ENCODE measurements around the gene ACTBL2. TPM values are rescaled to one million over a fixed set of nuclear protein-coding genes. Genes with fewer than 3 reads are reported as not detected.
A peak's percentile ranks its signal among the peaks of the same experiment; 100 is the strongest.

The ACTBL2 gene
- total and polyA plus RNA-seq, 2 of the 13 experiments (the other 11 are each of a cell fraction or from before 2014, with no cell fraction given) = not detected

DNA sequence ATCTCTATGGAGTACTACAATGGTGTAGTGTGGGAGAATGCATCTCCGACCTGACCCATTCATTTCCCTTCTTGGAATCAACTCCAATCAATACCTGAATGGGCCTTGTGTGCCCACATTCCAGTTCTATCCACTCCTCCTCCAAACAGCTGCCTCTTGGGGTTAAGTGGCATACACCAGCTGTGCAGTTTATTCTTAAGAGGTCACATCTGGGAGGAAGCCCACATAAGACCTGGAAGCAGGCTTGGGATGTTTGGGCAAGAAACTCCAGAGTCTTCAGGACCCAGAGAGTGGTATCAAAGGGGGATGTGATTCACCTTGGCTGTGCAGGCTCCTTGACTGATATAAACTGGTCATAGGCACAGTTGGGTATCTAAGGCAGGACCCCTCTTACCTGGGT is 46.0 kb downstream of the ACTBL2 start:
- no peak overlapping the region for H3K9ac ChIP-seq (ENCODE audit: insufficient read depth, low read depth, low read length)
- H2AFZ ChIP-seq (ENCODE audit: low read length) = no peak overlapping the region
- no peak for DNase-seq (ENCODE audit: low spot score)
- H3K9me3 ChIP-seq (ENCODE audit: low read length) = no peaks in the 10 kb centered on the region
- BruUV-seq (replicated peaks) = no TSS peak
- no peak overlapping the region for H3K4me2 ChIP-seq (ENCODE audit: low read depth, low read length)
- ATAC-seq = no peak
- ChIA-PET CTCF (ENCODE audit: low intra/inter-chr PET ratio, low total read pairs) (no interaction called here), POLR2A (no interaction called here)
- TF ChIP-seq ZSCAN29 (CRISPR knock-in tag; conservative IDR thresholded peaks at IDR 0.05) = no peak
- no peak overlapping the region for H3K27ac ChIP-seq (ENCODE audit: extremely low read length, insufficient read depth, low read length)
- 0 out of 5 replicates have a peak, but pooled peaks cover 0 to 3% of the 10 kb centered on the region in 2 experiments for H3K27me3 ChIP-seq (ENCODE audit: control insufficient read depth in 1 of 2, insufficient read depth in 2 of 2, low read length in 2 of 2)
- no peaks in the 10 kb centered on the region for H3K36me3 ChIP-seq (replicated peaks in 1 of 2; ENCODE audit: control insufficient read depth in 1 of 2, insufficient read depth in 2 of 2, low read length in 2 of 2)
- H3K79me2 ChIP-seq (ENCODE audit: insufficient read depth, low read length) = no peaks in the 10 kb centered on the region
- intact Hi-C loops (cut with micrococcal nuclease; ENCODE audit: unreplicated experiment) (no loop called here), in situ Hi-C loops (cut with HindIII; ENCODE audit: extremely low pct_ligation_motif_present, low pct_unique_long_range_greater_than_20kb) (no loop called here)
- H3K4me3 ChIP-seq (replicated peaks in 1 of 3; ENCODE audit: insufficient read depth in 1 of 3, low read depth in 2 of 3, low read length in 3 of 3) = no peak overlapping the region
- H4K20me1 ChIP-seq (ENCODE audit: insufficient read depth, low read length) = no peaks in the 10 kb centered on the region
- no peak for FAIRE-seq
- H3K4me1 ChIP-seq (ENCODE audit: insufficient read depth, low read length) = no peaks in the 10 kb centered on the region
- WGBS (ENCODE audit: low lambda C conversion rate) = 0% methylated on average over 1 of the region's 1 CpG

DNA sequence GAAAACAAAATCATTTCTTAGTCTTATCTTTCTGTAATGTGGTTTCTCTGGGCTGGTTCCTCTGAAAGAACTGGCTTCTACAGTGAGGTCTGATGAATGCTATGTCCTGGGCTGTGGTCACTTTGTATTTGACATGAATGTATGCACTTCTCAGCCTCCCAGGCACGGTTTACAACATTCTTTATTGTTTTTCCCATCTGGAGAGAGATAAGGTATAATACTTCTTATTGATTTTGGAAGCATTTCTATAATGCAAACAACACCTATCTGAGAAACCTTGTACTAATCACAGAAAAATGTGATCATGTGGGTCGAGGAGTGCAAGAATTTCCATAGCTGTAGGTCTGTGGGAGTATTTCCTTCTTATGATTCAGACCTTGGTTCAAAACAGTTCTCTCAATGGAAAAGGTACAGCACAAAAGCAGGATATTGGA is 46.9 kb downstream of the ACTBL2 start:
- Histone ChIP-seq H3K4me2 (ENCODE audit: low read depth, low read length) (no peak overlapping the region), H2AFZ (ENCODE audit: low read length) (no peak overlapping the region), H3K27me3 (ENCODE audit: control insufficient read depth in 1 of 2, insufficient read depth in 2 of 2, low read length in 2 of 2) (0 out of 5 replicates have a peak, but pooled peaks cover 0 to 3% of the 10 kb centered on the region in 2 experiments), H3K79me2 (ENCODE audit: insufficient read depth, low read length) (no peaks in the 10 kb centered on the region), H4K20me1 (ENCODE audit: insufficient read depth, low read length) (no peaks in the 10 kb centered on the region), H3K9me3 (ENCODE audit: low read length) (no peaks in the 10 kb centered on the region), H3K27ac (ENCODE audit: extremely low read length, insufficient read depth, low read length) (no peak overlapping the region), H3K9ac (ENCODE audit: insufficient read depth, low read depth, low read length) (no peak overlapping the region), H3K4me3 (replicated peaks in 1 of 3; ENCODE audit: insufficient read depth in 1 of 3, low read depth in 2 of 3, low read length in 3 of 3) (no peak overlapping the region), H3K36me3 (replicated peaks in 1 of 2; ENCODE audit: control insufficient read depth in 1 of 2, insufficient read depth in 2 of 2, low read length in 2 of 2) (no peaks in the 10 kb centered on the region), H3K4me1 (ENCODE audit: insufficient read depth, low read length) (no peaks in the 10 kb centered on the region)
- no TSS peak for BruUV-seq (replicated peaks)
- in situ Hi-C loops (cut with HindIII; ENCODE audit: extremely low pct_ligation_motif_present, low pct_unique_long_range_greater_than_20kb) (no loop called here), intact Hi-C loops (cut with micrococcal nuclease; ENCODE audit: unreplicated experiment) (no loop called here)
- DNase-seq (ENCODE audit: low spot score) (peak; percentile 23), FAIRE-seq (no peak), ATAC-seq (no peak)
- CTCF ChIA-PET (ENCODE audit: low intra/inter-chr PET ratio, low total read pairs) = no interaction called here
- WGBS (ENCODE audit: low lambda C conversion rate) = 0% methylated on average over 2 of the region's 2 CpGs
- POLR2A ChIA-PET = no interaction called here
- no peak for TF ChIP-seq HNF4G (IDR thresholded peaks at IDR 0.05; ENCODE audit: borderline replicate concordance, low read depth, low read length)
- no peak for TF ChIP-seq HNF4G (CRISPR knock-in tag; IDR thresholded peaks at IDR 0.05; ENCODE audit: borderline replicate concordance, low read depth)
- TF ChIP-seq SPEN (CRISPR knock-in tag; IDR thresholded peaks at IDR 0.05; ENCODE audit: low read depth) = no peak
- TF ChIP-seq, protein P1, sequence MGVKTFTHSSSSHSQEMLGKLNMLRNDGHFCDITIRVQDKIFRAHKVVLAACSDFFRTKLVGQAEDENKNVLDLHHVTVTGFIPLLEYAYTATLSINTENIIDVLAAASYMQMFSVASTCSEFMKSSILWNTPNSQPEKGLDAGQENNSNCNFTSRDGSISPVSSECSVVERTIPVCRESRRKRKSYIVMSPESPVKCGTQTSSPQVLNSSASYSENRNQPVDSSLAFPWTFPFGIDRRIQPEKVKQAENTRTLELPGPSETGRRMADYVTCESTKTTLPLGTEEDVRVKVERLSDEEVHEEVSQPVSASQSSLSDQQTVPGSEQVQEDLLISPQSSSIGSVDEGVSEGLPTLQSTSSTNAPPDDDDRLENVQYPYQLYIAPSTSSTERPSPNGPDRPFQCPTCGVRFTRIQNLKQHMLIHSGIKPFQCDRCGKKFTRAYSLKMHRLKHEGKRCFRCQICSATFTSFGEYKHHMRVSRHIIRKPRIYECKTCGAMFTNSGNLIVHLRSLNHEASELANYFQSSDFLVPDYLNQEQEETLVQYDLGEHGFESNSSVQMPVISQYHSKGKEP (CRISPR knock-in tag; IDR thresholded peaks at IDR 0.05) = no peak
- no peak for TF ChIP-seq SIX4 (CRISPR knock-in tag; IDR thresholded peaks at IDR 0.05)
- TF ChIP-seq ZNF510 (CRISPR knock-in tag; IDR thresholded peaks at IDR 0.05; ENCODE audit: low read depth) = no peak
- TF ChIP-seq, protein P2, sequence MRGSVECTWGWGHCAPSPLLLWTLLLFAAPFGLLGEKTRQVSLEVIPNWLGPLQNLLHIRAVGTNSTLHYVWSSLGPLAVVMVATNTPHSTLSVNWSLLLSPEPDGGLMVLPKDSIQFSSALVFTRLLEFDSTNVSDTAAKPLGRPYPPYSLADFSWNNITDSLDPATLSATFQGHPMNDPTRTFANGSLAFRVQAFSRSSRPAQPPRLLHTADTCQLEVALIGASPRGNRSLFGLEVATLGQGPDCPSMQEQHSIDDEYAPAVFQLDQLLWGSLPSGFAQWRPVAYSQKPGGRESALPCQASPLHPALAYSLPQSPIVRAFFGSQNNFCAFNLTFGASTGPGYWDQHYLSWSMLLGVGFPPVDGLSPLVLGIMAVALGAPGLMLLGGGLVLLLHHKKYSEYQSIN (CRISPR knock-in tag; IDR thresholded peaks at IDR 0.05; ENCODE audit: borderline replicate concordance) = no peak
- no peak for TF ChIP-seq ZNF546 (CRISPR knock-in tag; conservative IDR thresholded peaks at IDR 0.05)
- TF ChIP-seq FOSL2 (CRISPR knock-in tag; IDR thresholded peaks at IDR 0.05) = no peak
- no peak for TF ChIP-seq ZFP36L1 (CRISPR knock-in tag; IDR thresholded peaks at IDR 0.05)
- TF ChIP-seq ZNF883 (CRISPR knock-in tag; IDR thresholded peaks at IDR 0.05; ENCODE audit: not compliant biosample characterization) = no peak
- TF ChIP-seq, protein P3, sequence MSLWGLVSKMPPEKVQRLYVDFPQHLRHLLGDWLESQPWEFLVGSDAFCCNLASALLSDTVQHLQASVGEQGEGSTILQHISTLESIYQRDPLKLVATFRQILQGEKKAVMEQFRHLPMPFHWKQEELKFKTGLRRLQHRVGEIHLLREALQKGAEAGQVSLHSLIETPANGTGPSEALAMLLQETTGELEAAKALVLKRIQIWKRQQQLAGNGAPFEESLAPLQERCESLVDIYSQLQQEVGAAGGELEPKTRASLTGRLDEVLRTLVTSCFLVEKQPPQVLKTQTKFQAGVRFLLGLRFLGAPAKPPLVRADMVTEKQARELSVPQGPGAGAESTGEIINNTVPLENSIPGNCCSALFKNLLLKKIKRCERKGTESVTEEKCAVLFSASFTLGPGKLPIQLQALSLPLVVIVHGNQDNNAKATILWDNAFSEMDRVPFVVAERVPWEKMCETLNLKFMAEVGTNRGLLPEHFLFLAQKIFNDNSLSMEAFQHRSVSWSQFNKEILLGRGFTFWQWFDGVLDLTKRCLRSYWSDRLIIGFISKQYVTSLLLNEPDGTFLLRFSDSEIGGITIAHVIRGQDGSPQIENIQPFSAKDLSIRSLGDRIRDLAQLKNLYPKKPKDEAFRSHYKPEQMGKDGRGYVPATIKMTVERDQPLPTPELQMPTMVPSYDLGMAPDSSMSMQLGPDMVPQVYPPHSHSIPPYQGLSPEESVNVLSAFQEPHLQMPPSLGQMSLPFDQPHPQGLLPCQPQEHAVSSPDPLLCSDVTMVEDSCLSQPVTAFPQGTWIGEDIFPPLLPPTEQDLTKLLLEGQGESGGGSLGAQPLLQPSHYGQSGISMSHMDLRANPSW (CRISPR knock-in tag; IDR thresholded peaks at IDR 0.05; ENCODE audit: borderline replicate concordance) = no peak
- TF ChIP-seq AHR (CRISPR knock-in tag; IDR thresholded peaks at IDR 0.05) = no peak
- TF ChIP-seq ZFAT (CRISPR knock-in tag; conservative IDR thresholded peaks at IDR 0.05) = no peak

All from HepG2 (cell line).